ENCODE data around the gene CD180. TPM values are rescaled to one million over a fixed set of nuclear protein-coding genes. Genes with fewer than 3 reads are reported as not detected.
A peak's percentile ranks its signal among the peaks of the same experiment; 100 is the strongest.

CD180 gene
- total RNA-seq, 3 donors from 2014 or later, result 0.98 to 4.6 (median 2.8) TPM

- H3K27me3 ChIP-seq, result no peaks in the 10 kb centered on the region
- peaks cover 0 to 10% of the 10 kb centered on the region in 2 donors for H3K4me1 ChIP-seq
- DNase-seq (ENCODE audit: low spot score in 2 of 2), result no peak
- H3K27ac ChIP-seq, result peak overlapping the region; percentile 56 to 65
- H3K4me3 ChIP-seq, result no peak overlapping the region
- TF ChIP-seq POLR2A (IDR thresholded peaks at IDR 0.05) (no peak), POLR2AphosphoS5 (IDR thresholded peaks at IDR 0.05) (no peak)
- TF ChIP-seq, protein P1, sequence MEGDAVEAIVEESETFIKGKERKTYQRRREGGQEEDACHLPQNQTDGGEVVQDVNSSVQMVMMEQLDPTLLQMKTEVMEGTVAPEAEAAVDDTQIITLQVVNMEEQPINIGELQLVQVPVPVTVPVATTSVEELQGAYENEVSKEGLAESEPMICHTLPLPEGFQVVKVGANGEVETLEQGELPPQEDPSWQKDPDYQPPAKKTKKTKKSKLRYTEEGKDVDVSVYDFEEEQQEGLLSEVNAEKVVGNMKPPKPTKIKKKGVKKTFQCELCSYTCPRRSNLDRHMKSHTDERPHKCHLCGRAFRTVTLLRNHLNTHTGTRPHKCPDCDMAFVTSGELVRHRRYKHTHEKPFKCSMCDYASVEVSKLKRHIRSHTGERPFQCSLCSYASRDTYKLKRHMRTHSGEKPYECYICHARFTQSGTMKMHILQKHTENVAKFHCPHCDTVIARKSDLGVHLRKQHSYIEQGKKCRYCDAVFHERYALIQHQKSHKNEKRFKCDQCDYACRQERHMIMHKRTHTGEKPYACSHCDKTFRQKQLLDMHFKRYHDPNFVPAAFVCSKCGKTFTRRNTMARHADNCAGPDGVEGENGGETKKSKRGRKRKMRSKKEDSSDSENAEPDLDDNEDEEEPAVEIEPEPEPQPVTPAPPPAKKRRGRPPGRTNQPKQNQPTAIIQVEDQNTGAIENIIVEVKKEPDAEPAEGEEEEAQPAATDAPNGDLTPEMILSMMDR (IDR thresholded peaks at IDR 0.05), result no peak
- no peaks in the 10 kb centered on the region for H3K9me3 ChIP-seq
- H3K36me3 ChIP-seq, result no peaks in the 10 kb centered on the region
- intact Hi-C loops (cut with DNase I; ENCODE audit: low total_unique reads), result no loop called here
These were observed 958 bp downstream of the CD180 start for GRCh38 chr5:67195406-67196275.

DNA sequence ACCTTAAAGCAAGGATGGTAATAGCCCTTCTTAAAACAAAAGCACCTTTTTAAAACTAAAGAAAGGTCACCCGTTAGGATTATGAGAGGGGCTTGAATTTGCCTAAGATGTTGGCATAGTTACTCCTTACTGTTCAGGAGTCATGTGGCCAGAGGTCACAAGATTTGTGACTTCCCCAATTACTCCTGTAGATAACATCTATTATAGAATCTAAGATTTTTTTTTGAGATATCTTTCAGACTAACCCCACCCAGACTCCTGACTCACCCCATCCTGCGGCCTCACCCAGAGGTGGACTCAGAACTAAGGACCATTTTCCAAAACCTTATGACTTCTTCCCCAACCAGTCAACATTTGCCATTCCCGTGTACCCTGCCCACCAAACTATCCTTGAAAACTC, 2.4 kb downstream of the CD180 start:
- no peaks in the 10 kb centered on the region for H3K27me3 ChIP-seq
- DNase-seq (ENCODE audit: low spot score in 2 of 2), result no peak
- peak overlapping the region; percentile 65 to 74 for H3K27ac ChIP-seq
- intact Hi-C loops (cut with DNase I; ENCODE audit: low total_unique reads), result no loop called here
- TF ChIP-seq POLR2AphosphoS5 (IDR thresholded peaks at IDR 0.05), result no peak
- TF ChIP-seq, protein P1 (IDR thresholded peaks at IDR 0.05), result no peak
- no peak for TF ChIP-seq POLR2A (IDR thresholded peaks at IDR 0.05)
- peaks cover 0 to 10% of the 10 kb centered on the region in 2 donors for H3K4me1 ChIP-seq
- H3K9me3 ChIP-seq, result no peaks in the 10 kb centered on the region
- no peak overlapping the region for H3K4me3 ChIP-seq
- no peaks in the 10 kb centered on the region for H3K36me3 ChIP-seq

DNA sequence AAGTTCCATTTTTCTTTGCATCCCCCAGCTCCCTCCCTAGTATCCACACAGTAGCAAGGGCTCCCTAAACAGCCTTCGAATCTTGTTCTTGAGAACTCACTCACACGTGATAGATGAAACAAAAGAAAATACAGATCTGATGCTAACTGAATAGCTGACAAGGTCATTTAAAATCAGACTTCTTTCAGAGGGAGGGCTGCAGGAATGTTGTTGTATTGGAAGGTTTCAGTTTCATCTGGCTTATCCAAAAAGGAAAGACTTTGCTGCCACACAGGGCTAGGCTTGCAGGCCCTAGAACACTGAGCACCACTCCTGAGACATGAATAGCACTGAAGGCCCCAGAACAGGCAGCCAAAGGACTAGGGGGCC, 3.2 kb downstream of the CD180 start:
- Histone ChIP-seq H3K27me3 (no peaks in the 10 kb centered on the region), H3K9me3 (no peaks in the 10 kb centered on the region), H3K4me1 (peaks cover 0 to 10% of the 10 kb centered on the region in 2 donors), H3K36me3 (no peaks in the 10 kb centered on the region), H3K4me3 (no peak overlapping the region), H3K27ac (peak overlapping the region; percentile 71 to 74)
- no peak for TF ChIP-seq POLR2A (IDR thresholded peaks at IDR 0.05)
- TF ChIP-seq, protein P1 (IDR thresholded peaks at IDR 0.05), result no peak
- no peak for TF ChIP-seq POLR2AphosphoS5 (IDR thresholded peaks at IDR 0.05)
- intact Hi-C loops (cut with DNase I; ENCODE audit: low total_unique reads), result no loop called here
- DNase-seq (ENCODE audit: low spot score in 2 of 2), result no peak

- Histone ChIP-seq H3K9me3 (no peaks in the 10 kb centered on the region), H3K4me1 (peaks cover 0 to 10% of the 10 kb centered on the region in 2 donors), H3K27me3 (no peaks in the 10 kb centered on the region), H3K27ac (peak overlapping the region; percentile 71 to 80), H3K36me3 (no peaks in the 10 kb centered on the region), H3K4me3 (no peak overlapping the region)
- TF ChIP-seq POLR2AphosphoS5 (IDR thresholded peaks at IDR 0.05) (no peak), POLR2A (IDR thresholded peaks at IDR 0.05) (no peak)
- TF ChIP-seq, protein P1 (IDR thresholded peaks at IDR 0.05), result no peak
- intact Hi-C loops (cut with DNase I; ENCODE audit: low total_unique reads), result no loop called here
- no peak for DNase-seq (ENCODE audit: low spot score in 2 of 2)
These were observed 3.7 kb downstream of the CD180 start for GRCh38 chr5:67192719-67193438.

DNA sequence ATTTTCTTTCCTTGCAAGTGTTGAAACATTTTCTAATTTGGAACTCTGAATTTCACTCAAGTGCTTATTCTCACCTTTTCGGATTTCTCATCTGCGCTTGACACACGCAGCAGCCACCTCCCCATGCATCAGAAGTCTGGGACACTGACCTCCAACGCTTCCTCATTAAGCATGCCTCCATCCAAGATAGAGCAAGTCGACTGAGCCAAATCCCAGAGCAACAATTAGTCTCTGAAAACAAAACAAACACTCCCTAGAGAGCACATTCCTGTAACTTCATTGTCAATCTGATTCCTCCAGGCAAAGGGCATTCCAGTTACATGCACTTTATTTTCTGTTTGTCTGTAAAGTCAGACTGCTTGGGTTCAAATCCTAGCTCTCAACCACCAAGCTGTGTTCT, 5.7 kb downstream of the CD180 start:
- Histone ChIP-seq H3K4me3 (no peak overlapping the region), H3K9me3 (no peaks in the 10 kb centered on the region), H3K27me3 (no peaks in the 10 kb centered on the region), H3K27ac (no peak overlapping the region), H3K36me3 (no peaks in the 10 kb centered on the region), H3K4me1 (peaks cover 0 to 10% of the 10 kb centered on the region in 2 donors)
- intact Hi-C loops (cut with DNase I; ENCODE audit: low total_unique reads), result no loop called here
- no peak for DNase-seq (ENCODE audit: low spot score in 2 of 2)
- TF ChIP-seq, protein P1 (IDR thresholded peaks at IDR 0.05), result no peak
- TF ChIP-seq POLR2A (IDR thresholded peaks at IDR 0.05) (no peak), POLR2AphosphoS5 (IDR thresholded peaks at IDR 0.05) (no peak)

All from breast epithelium (tissue), 4 donors.